ENCODE data around the gene SLC22A17. TPM values are rescaled to one million over a fixed set of nuclear protein-coding genes. Genes with fewer than 3 reads are reported as not detected.
A peak's percentile ranks its signal among the peaks of the same experiment; 100 is the strongest.

The SLC22A17 gene
- total and polyA plus RNA-seq, 2 of the 13 experiments (the other 11 are each of a cell fraction or from before 2014, with no cell fraction given) = 0.95 to 1.1 TPM

- TF ChIP-seq BRF2 (CRISPR knock-in tag; IDR thresholded peaks at IDR 0.05) (peak; percentile 86), THAP7 (CRISPR knock-in tag; IDR thresholded peaks at IDR 0.05) (no peak; the same call in 1 of the 2 replicates), STAT6 (CRISPR knock-in tag; IDR thresholded peaks at IDR 0.05; ENCODE audit: borderline replicate concordance) (no peak), POLR2G (IDR thresholded peaks at IDR 0.05; ENCODE audit: low read depth, low read length) (peak; percentile 96), NFYB (CRISPR knock-in tag; IDR thresholded peaks at IDR 0.05) (peak; percentile 88), KAT2B (IDR thresholded peaks at IDR 0.05; ENCODE audit: borderline replicate concordance, low read depth, low read length) (0 out of 2 replicates have a peak, but pooled peaks have one; percentile 3), ZNF619 (CRISPR knock-in tag; IDR thresholded peaks at IDR 0.05) (0 out of 2 replicates have a peak, but pooled peaks have one; percentile 9), MED1 (CRISPR knock-in tag; IDR thresholded peaks at IDR 0.05) (peak; percentile 81), TRAFD1 (CRISPR knock-in tag; IDR thresholded peaks at IDR 0.05; ENCODE audit: borderline replicate concordance) (peak; percentile 1; the same call in 1 of the 2 replicates), TAF15 (IDR thresholded peaks at IDR 0.05; ENCODE audit: low read depth, low read length, poor library complexity, severe bottlenecking) (no peak), ZNF598 (CRISPR knock-in tag; IDR thresholded peaks at IDR 0.05; ENCODE audit: borderline replicate concordance) (0 out of 2 replicates have a peak, but pooled peaks have one; percentile 42), TCF12 (IDR thresholded peaks at IDR 0.05) (no peak), TCF12 (CRISPR knock-in tag; IDR thresholded peaks at IDR 0.05) (0 out of 2 replicates have a peak, but pooled peaks have one; percentile 17), NR0B2 (CRISPR knock-in tag; IDR thresholded peaks at IDR 0.05) (peak; percentile 78; the same call in 1 of the 2 replicates), SRSF9 (IDR thresholded peaks at IDR 0.05; ENCODE audit: borderline replicate concordance, insufficient read depth, low read depth, low read length, poor library complexity, severe bottlenecking) (no peak), ARNTL (CRISPR knock-in tag; IDR thresholded peaks at IDR 0.05) (no peak), IRF9 (CRISPR knock-in tag; IDR thresholded peaks at IDR 0.05; ENCODE audit: borderline replicate concordance) (0 out of 2 replicates have a peak, but pooled peaks have one; percentile 71), ZSCAN5A (CRISPR knock-in tag; IDR thresholded peaks at IDR 0.05; ENCODE audit: borderline replicate concordance) (peak; percentile 94)
Measured at GRCh38 chr14:23301288-23301968, 51.3 kb downstream of the SLC22A17 start (continued).
